K562 (cell line): ENCODE measurements around the gene BCO2. TPM values are rescaled to one million over a fixed set of nuclear protein-coding genes. Genes with fewer than 3 reads are reported as not detected.

Experiments used
- CBFA2T3 ChIP-seq: fragments of 450-650 bp; IDR thresholded peaks from 2 replicates; pipeline ENCODE4 v1.6.1; 2017
- CBX2 ChIP-seq: fragments of 200-600 bp; sonication (generic); IDR thresholded peaks from one replicate; pipeline ENCODE4 v1.6.1; 2012; ENCODE audit warnings: mild to moderate bottlenecking, low read length, inconsistent platforms; ENCODE audit not compliant: insufficient read depth, poor library complexity, severe bottlenecking
- CREM ChIP-seq: IDR thresholded peaks from 2 replicates; pipeline ENCODE4 v1.6.1; 2014; ENCODE audit warnings: antibody characterized with exemption, low read depth
- FOXA3 ChIP-seq, 2 experiments: fragments of 450-650 bp in 1 of 2; sonication (generic) in 1 of 2; formaldehyde crosslinking; IDR thresholded peaks in 1 of 2; conservative IDR thresholded peaks in 1 of 2; 2 replicates each; pipeline versions ENCODE4 v1.4.0 to v1.8.0; 2020 to 2022; ENCODE audit warnings: mild to moderate bottlenecking in 2 of 2, missing genetic modification reagents in 1 of 2
- HMG20A ChIP-seq: fragments of 450-650 bp; formaldehyde crosslinking; conservative IDR thresholded peaks from 2 replicates; pipeline ENCODE4 v1.4.0; 2020; ENCODE audit warnings: mild to moderate bottlenecking, mixed read lengths
- NCOA2 ChIP-seq, 2 experiments: fragments of 450-650 bp; IDR thresholded peaks; 2 replicates each; pipeline ENCODE4 v1.6.1; 2018; ENCODE audit warnings: mild to moderate bottlenecking in 2 of 2, moderate library complexity in 1 of 2; ENCODE audit not compliant: partially characterized antibody in 2 of 2
- NCOA6 ChIP-seq: fragments of 450-650 bp; IDR thresholded peaks from 2 replicates; pipeline ENCODE4 v1.6.1; 2017; ENCODE audit warnings: mild to moderate bottlenecking
- SP2 ChIP-seq: IDR thresholded peaks from 2 replicates; pipeline ENCODE4 v1.6.1; 2011; ENCODE audit warnings: mild to moderate bottlenecking, low read depth, low read length, moderate library complexity; ENCODE audit not compliant: poor library complexity, severe bottlenecking; ENCODE audit errors: extremely low read depth
- SRSF9 ChIP-seq: fragments of 200-400 bp; formaldehyde crosslinking; IDR thresholded peaks from 2 replicates; pipeline ENCODE4 v1.6.1; 2017; ENCODE audit warnings: low read depth, low read length, borderline replicate concordance
- STAT5B ChIP-seq: fragments of 250-450 bp; sonication (Bioruptor Pico); IDR thresholded peaks from 2 replicates; pipeline ENCODE4 v1.8.0; 2021; ENCODE audit warnings: mild to moderate bottlenecking, inconsistent platforms
- TGIF2 ChIP-seq: sonication (generic); formaldehyde crosslinking; IDR thresholded peaks from 2 replicates; pipeline ENCODE4 v1.8.1; 2022; ENCODE audit warnings: mild to moderate bottlenecking, missing genetic modification reagents, moderate library complexity
- ZBTB1 ChIP-seq: sonication (generic); formaldehyde crosslinking; IDR thresholded peaks from 2 replicates; pipeline ENCODE4 v1.8.1; 2023; ENCODE audit warnings: missing genetic modification reagents, low read depth, mild to moderate bottlenecking, borderline replicate concordance
- ZKSCAN8 ChIP-seq: fragments of 200-800 bp; sonication (Bioruptor generic); IDR thresholded peaks from 2 replicates; pipeline ENCODE4 v1.6.1; 2016; ENCODE audit warnings: missing genetic modification characterization, missing compliant biosample characterization
- ZNF134 ChIP-seq: fragments of 250-450 bp; sonication (Bioruptor Pico); conservative IDR thresholded peaks from 2 replicates; pipeline ENCODE4 v1.4.0; 2020
- ZNF764 ChIP-seq: fragments of 250-450 bp; sonication (Bioruptor Pico); IDR thresholded peaks from 2 replicates; pipeline ENCODE4 v1.4.0; 2020; ENCODE audit warnings: low read depth, mild to moderate bottlenecking, moderate library complexity
- ZNF77 ChIP-seq: fragments of 250-450 bp; sonication (Bioruptor Pico); IDR thresholded peaks from 2 replicates; pipeline ENCODE4 v1.5.0; 2020
- ZSCAN32 ChIP-seq: fragments of 450-650 bp; formaldehyde crosslinking; IDR thresholded peaks from 2 replicates; pipeline ENCODE4 v1.4.0; 2020; ENCODE audit warnings: mild to moderate bottlenecking, moderate library complexity
- polyA plus RNA-seq, 8 experiments: library from polyadenylated mRNA; depleted of rRNA in 4 of 8; stranded (reverse) in 5 of 8; unstranded in 3 of 8; fragments of >200 nt; fragmentation: Nextera tagmentation in 2 of 8; fragmentation: Illumina TruSeq in 1 of 8; extraction: Ambion mirVana in 2 of 8; extraction: Trizol in 1 of 8; gene quantifications; 2 replicates each; pipeline versions ENCODE4 v1.2.1 to v1.2.3, GENCODE V29; 2011 to 2014; ENCODE audit warnings: inconsistent platforms in 1 of 8, missing spikeins in 1 of 8
- total RNA-seq, 7 experiments: library from RNA; depleted of rRNA in 6 of 7; stranded (reverse); fragments of >200 nt in 6 of 7; fragmentation: Illumina TruSeq in 2 of 7; extraction: Trizol in 2 of 7; gene quantifications; 2 replicates each; pipeline versions ENCODE4 v1.2.1 to v1.2.3, GENCODE V29; 2011 to 2021; ENCODE audit warnings: low replicate concordance in 1 of 7
- TF ChIP-seq, protein P1 (sequence below): fragments of 450-650 bp; conservative IDR thresholded peaks from 2 replicates; pipeline ENCODE4 v1.6.1; 2016; ENCODE audit warnings: missing genetic modification characterization, low read depth, mild to moderate bottlenecking, control low read depth, missing compliant biosample characterization
- TF ChIP-seq, protein P2 (sequence below): IDR thresholded peaks from 2 replicates; pipeline ENCODE4 v1.6.1; 2016; ENCODE audit warnings: missing genetic modification characterization, missing compliant biosample characterization
- TF ChIP-seq, protein P3 (sequence below): fragments of 450-650 bp; IDR thresholded peaks from 2 replicates; pipeline ENCODE4 v1.6.1; 2016; ENCODE audit warnings: borderline replicate concordance
- TF ChIP-seq, protein P4 (sequence below): IDR thresholded peaks from 2 replicates; pipeline ENCODE4 v1.6.1; 2011; ENCODE audit not compliant: insufficient read length; ENCODE audit errors: extremely low read depth

BCO2 gene
- total and polyA plus RNA-seq, 9 of the 15 experiments (the other 6 are each of a cell fraction or from before 2014, with no cell fraction given): 0.21 to 1.0 (median 0.47) TPM; not detected in 1

DNA sequence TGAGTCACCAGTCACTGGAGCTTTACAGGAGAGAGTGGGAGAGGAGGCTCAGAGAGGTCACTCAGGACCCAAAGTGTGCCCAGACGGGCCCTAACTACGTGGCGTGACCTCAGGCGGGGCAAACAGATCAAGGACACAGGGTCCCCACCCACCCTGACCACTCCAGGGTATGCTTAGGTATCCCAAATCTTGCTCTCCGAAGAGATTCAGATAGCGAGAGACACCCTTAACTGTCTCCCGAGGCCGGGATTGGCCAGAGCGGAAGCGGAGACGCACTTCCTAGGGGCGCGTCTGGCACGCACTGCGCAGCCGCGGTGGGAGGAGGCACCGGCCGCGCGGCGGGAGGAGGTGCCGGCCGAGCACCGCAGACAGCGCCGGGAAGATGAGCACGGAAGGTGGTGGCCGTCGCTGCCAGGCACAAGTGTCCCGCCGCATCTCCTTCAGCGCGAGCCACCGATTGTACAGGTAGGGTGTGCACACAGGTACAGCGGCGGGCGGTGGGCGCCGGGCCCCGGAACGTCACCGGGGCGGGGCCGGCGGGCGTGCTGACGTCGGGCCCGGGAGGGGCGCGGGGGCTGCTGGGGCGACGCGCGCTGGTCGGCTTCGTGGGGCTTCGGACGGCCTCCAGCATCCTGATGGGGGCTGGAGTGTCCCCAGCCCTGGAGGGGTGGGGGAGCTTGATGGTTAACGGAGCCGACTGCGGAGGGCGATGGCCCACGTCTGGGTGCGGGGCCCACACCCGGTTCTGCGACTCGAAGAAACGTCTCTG is 50.9 kb downstream of the BCO2 start, which contains the start of gene PTS (continued):
- TF ChIP-seq, protein P1, sequence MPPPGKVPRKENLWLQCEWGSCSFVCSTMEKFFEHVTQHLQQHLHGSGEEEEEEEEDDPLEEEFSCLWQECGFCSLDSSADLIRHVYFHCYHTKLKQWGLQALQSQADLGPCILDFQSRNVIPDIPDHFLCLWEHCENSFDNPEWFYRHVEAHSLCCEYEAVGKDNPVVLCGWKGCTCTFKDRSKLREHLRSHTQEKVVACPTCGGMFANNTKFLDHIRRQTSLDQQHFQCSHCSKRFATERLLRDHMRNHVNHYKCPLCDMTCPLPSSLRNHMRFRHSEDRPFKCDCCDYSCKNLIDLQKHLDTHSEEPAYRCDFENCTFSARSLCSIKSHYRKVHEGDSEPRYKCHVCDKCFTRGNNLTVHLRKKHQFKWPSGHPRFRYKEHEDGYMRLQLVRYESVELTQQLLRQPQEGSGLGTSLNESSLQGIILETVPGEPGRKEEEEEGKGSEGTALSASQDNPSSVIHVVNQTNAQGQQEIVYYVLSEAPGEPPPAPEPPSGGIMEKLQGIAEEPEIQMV (tag): no peak
- TF ChIP-seq SRSF9 (no peak), NCOA6 (no peak), ZNF764 (CRISPR knock-in tag) (no peak), HMG20A (CRISPR knock-in tag) (no peak), NCOA2 (IDR thresholded peaks at IDR 0.05; ENCODE audit: partially characterized antibody in 2 of 2) (no peak), ZNF134 (CRISPR knock-in tag) (no peak), SP2 (no peak), FOXA3 (CRISPR knock-in tag; conservative IDR thresholded peaks at IDR 0.05 in 1 of 2, IDR thresholded peaks at IDR 0.05 in 1 of 2) (no peak), CREM (peak; percentile 87), STAT5B (CRISPR knock-in tag) (no peak), CBX2 (no peak), ZSCAN32 (CRISPR knock-in tag) (no peak), CBFA2T3 (no peak), ZKSCAN8 (CRISPR knock-in tag) (no peak), TGIF2 (no peak), ZBTB1 (no peak), ZNF77 (no peak)
- TF ChIP-seq, protein P2, sequence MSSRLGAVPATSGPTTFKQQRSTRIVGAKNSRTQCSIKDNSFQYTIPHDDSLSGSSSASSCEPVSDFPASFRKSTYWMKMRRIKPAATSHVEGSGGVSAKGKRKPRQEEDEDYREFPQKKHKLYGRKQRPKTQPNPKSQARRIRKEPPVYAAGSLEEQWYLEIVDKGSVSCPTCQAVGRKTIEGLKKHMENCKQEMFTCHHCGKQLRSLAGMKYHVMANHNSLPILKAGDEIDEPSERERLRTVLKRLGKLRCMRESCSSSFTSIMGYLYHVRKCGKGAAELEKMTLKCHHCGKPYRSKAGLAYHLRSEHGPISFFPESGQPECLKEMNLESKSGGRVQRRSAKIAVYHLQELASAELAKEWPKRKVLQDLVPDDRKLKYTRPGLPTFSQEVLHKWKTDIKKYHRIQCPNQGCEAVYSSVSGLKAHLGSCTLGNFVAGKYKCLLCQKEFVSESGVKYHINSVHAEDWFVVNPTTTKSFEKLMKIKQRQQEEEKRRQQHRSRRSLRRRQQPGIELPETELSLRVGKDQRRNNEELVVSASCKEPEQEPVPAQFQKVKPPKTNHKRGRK (tag): no peak
- TF ChIP-seq, protein P3, sequence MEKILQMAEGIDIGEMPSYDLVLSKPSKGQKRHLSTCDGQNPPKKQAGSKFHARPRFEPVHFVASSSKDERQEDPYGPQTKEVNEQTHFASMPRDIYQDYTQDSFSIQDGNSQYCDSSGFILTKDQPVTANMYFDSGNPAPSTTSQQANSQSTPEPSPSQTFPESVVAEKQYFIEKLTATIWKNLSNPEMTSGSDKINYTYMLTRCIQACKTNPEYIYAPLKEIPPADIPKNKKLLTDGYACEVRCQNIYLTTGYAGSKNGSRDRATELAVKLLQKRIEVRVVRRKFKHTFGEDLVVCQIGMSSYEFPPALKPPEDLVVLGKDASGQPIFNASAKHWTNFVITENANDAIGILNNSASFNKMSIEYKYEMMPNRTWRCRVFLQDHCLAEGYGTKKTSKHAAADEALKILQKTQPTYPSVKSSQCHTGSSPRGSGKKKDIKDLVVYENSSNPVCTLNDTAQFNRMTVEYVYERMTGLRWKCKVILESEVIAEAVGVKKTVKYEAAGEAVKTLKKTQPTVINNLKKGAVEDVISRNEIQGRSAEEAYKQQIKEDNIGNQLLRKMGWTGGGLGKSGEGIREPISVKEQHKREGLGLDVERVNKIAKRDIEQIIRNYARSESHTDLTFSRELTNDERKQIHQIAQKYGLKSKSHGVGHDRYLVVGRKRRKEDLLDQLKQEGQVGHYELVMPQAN: no peak
- TF ChIP-seq, protein P4, sequence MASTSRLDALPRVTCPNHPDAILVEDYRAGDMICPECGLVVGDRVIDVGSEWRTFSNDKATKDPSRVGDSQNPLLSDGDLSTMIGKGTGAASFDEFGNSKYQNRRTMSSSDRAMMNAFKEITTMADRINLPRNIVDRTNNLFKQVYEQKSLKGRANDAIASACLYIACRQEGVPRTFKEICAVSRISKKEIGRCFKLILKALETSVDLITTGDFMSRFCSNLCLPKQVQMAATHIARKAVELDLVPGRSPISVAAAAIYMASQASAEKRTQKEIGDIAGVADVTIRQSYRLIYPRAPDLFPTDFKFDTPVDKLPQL: no peak
